Hepatocyte (in vitro differentiated cells): ENCODE data around the gene USHBP1. TPM values are rescaled to one million over a fixed set of nuclear protein-coding genes. Genes with fewer than 3 reads are reported as not detected.
"Not testable (repeated sequence)": the region's sequence is repeated elsewhere in the genome, so short reads cannot be mapped to it uniquely, and the experiment has no call there.

Experiments used
- DNase-seq: peaks from one replicate; pipeline ENCODE4 v3.0.0-alpha.2; 2016; ENCODE audit warnings: low spot score
- H2AFZ ChIP-seq: fragments of 200-600 bp; sonication (generic); 2 replicates; pipeline ENCODE4 v1.6.0; 2016; ENCODE audit warnings: antibody characterized with exemption, mild to moderate bottlenecking
- H3K27ac ChIP-seq: fragments of 200-600 bp; sonication (generic); 2 replicates; pipeline ENCODE4 v1.5.1; 2016; ENCODE audit warnings: mild to moderate bottlenecking
- H3K27me3 ChIP-seq: fragments of 200-600 bp; sonication (generic); 2 replicates; pipeline ENCODE4 v1.6.1; 2016
- H3K36me3 ChIP-seq: fragments of 200-600 bp; sonication (generic); replicated peaks from 2 replicates; pipeline ENCODE4 v1.5.1; 2016; ENCODE audit warnings: low read depth; ENCODE audit not compliant: insufficient read depth
- H3K4me1 ChIP-seq: fragments of 200-600 bp; sonication (generic); 2 replicates; pipeline ENCODE4 v1.5.1; 2016; ENCODE audit warnings: mild to moderate bottlenecking, moderate library complexity; ENCODE audit not compliant: insufficient read depth
- H3K4me2 ChIP-seq: fragments of 200-600 bp; sonication (generic); 2 replicates; pipeline ENCODE4 v1.6.0; 2016
- H3K4me3 ChIP-seq: fragments of 200-600 bp; sonication (generic); 2 replicates; pipeline ENCODE4 v1.5.1; 2016; ENCODE audit warnings: mild to moderate bottlenecking
- H3K79me2 ChIP-seq: fragments of 200-600 bp; sonication (generic); 2 replicates; pipeline ENCODE4 v1.6.0; 2017; ENCODE audit warnings: mild to moderate bottlenecking
- H3K9me2 ChIP-seq: fragments of 200-600 bp; sonication (generic); replicated peaks from 2 replicates; pipeline ENCODE4 v1.6.0; 2017; ENCODE audit warnings: mild to moderate bottlenecking; ENCODE audit not compliant: insufficient read depth
- H3K9me3 ChIP-seq: fragments of 200-600 bp; sonication (generic); 2 replicates; pipeline ENCODE4 v1.5.1; 2016; ENCODE audit warnings: low read depth, mild to moderate bottlenecking
- H4K20me1 ChIP-seq: fragments of 200-600 bp; sonication (generic); 2 replicates; pipeline ENCODE4 v1.6.0; 2016; ENCODE audit warnings: mild to moderate bottlenecking; ENCODE audit not compliant: insufficient read depth, poor library complexity, severe bottlenecking
- CTCF ChIP-seq: fragments of 200-600 bp; sonication (generic); IDR thresholded peaks from 2 replicates; pipeline ENCODE4 v1.5.1; 2016; ENCODE audit warnings: antibody characterized with exemption, mild to moderate bottlenecking; ENCODE audit not compliant: poor library complexity
- EZH2 ChIP-seq: fragments of 200-600 bp; sonication (generic); IDR thresholded peaks from 2 replicates; pipeline ENCODE4 v1.6.1; 2016; ENCODE audit warnings: antibody characterized with exemption, mild to moderate bottlenecking, borderline replicate concordance
- EZH2phosphoT487 ChIP-seq: fragments of 200-600 bp; sonication (generic); IDR thresholded peaks from one replicate; pipeline ENCODE4 v1.6.1; 2018; ENCODE audit warnings: antibody characterized with exemption, mild to moderate bottlenecking, low read depth, moderate library complexity; ENCODE audit not compliant: unreplicated experiment, severe bottlenecking
- WGBS: methylation state at CpG from one replicate; pipeline ENCODE4 v1.1.6; 2016; ENCODE audit warnings: low lambda C conversion rate; ENCODE audit errors: missing lambda C conversion rate; 5-methylcytosine and 5-hydroxymethylcytosine counted together
- polyA plus RNA-seq: library from polyadenylated mRNA; unstranded; fragments of >200 nt; fragmentation: Nextera tagmentation; extraction: Ambion mirVana; gene quantifications from 2 replicates; pipeline ENCODE4 v1.2.1, GENCODE V29; 2016
- total RNA-seq: library from RNA; depleted of rRNA; stranded (reverse); fragments of >200 nt; gene quantifications from 2 replicates; pipeline ENCODE4 v1.2.3, GENCODE V29; 2014

Gene USHBP1
- total and polyA plus RNA-seq, 2 experiments from 2014 or later, result 0.98 TPM; not detected in 1

GRCh38 chr19:17296976-17297375 is 32.4 kb upstream of the USHBP1 start:
- TF ChIP-seq EZH2phosphoT487, result no peak
- TF ChIP-seq EZH2, result no peak
- no peak for TF ChIP-seq CTCF
- no peaks in the 10 kb centered on the region for H4K20me1 ChIP-seq
- 94% methylated on average over 6 of the region's 6 CpGs for WGBS

GRCh38 chr19:17296273-17296672 is 31.7 kb upstream of the USHBP1 start:
- no peaks in the 10 kb centered on the region for H3K9me3 ChIP-seq
- H4K20me1 ChIP-seq, result no peaks in the 10 kb centered on the region
- no peak overlapping the region for H3K27ac ChIP-seq
- H3K4me3 ChIP-seq, result no peak overlapping the region
- H3K4me1 ChIP-seq, result no peaks in the 10 kb centered on the region
- no peak overlapping the region for H2AFZ ChIP-seq
- no peak overlapping the region for H3K4me2 ChIP-seq
- WGBS, result 86% methylated on average over 4 of the region's 4 CpGs
- DNase-seq, result no peak
- no peaks in the 10 kb centered on the region for H3K36me3 ChIP-seq
- H3K27me3 ChIP-seq, result no peaks in the 10 kb centered on the region
- H3K79me2 ChIP-seq, result peaks cover 3% of the 10 kb centered on the region
- H3K9me2 ChIP-seq, result no peaks in the 10 kb centered on the region
- TF ChIP-seq EZH2phosphoT487 (no peak), EZH2 (no peak), CTCF (no peak)

More at GRCh38 chr19:17296976-17297375, 32.4 kb upstream of the USHBP1 start:
- Histone ChIP-seq H3K79me2 (peaks cover 6% of the 10 kb centered on the region), H3K4me3 (no peak overlapping the region), H3K9me2 (no peaks in the 10 kb centered on the region), H3K9me3 (no peaks in the 10 kb centered on the region), H3K4me2 (no peak overlapping the region), H3K36me3 (no peaks in the 10 kb centered on the region), H3K4me1 (no peaks in the 10 kb centered on the region), H3K27me3 (no peaks in the 10 kb centered on the region), H3K27ac (no peak overlapping the region), H2AFZ (no peak overlapping the region)
- DNase-seq, result no peak

GRCh38 chr19:17295551-17295950 is 31.0 kb upstream of the USHBP1 start:
- H3K4me1 ChIP-seq, H2AFZ ChIP-seq, H3K9me2 ChIP-seq, H3K27me3 ChIP-seq, H3K4me3 ChIP-seq, H3K9me3 ChIP-seq, H4K20me1 ChIP-seq, DNase-seq, H3K36me3 ChIP-seq, H3K27ac ChIP-seq, H3K4me2 ChIP-seq, H3K79me2 ChIP-seq: not testable (repeated sequence)
- WGBS, result 95% methylated on average over 6 of the region's 6 CpGs

GRCh38 chr19:17294051-17294891 is 29.7 kb upstream of the USHBP1 start:
- Histone ChIP-seq H3K4me1 (peaks cover 3% of the 10 kb centered on the region), H3K4me3 (no peak overlapping the region), H3K36me3 (no peaks in the 10 kb centered on the region), H2AFZ (no peak overlapping the region), H3K27me3 (no peaks in the 10 kb centered on the region), H3K27ac (no peak overlapping the region), H3K9me3 (no peaks in the 10 kb centered on the region), H4K20me1 (no peaks in the 10 kb centered on the region), H3K4me2 (no peak overlapping the region), H3K9me2 (no peaks in the 10 kb centered on the region), H3K79me2 (peaks cover 3% of the 10 kb centered on the region)
- no peak for DNase-seq
- TF ChIP-seq CTCF, result no peak
- no peak for TF ChIP-seq EZH2
- no peak for TF ChIP-seq EZH2phosphoT487
- WGBS, result 94% methylated on average over 44 of the region's 48 CpGs
